LNCAP (cell line): ENCODE results near the gene FMR1.

Source experiments
- TF ChIP-seq, protein P1 (sequence below): fragments of 450-650 bp; IDR thresholded peaks from 2 replicates; pipeline ENCODE4 v1.5.1; 2017; ENCODE audit warnings: mild to moderate bottlenecking

The FMR1 gene

DNA sequence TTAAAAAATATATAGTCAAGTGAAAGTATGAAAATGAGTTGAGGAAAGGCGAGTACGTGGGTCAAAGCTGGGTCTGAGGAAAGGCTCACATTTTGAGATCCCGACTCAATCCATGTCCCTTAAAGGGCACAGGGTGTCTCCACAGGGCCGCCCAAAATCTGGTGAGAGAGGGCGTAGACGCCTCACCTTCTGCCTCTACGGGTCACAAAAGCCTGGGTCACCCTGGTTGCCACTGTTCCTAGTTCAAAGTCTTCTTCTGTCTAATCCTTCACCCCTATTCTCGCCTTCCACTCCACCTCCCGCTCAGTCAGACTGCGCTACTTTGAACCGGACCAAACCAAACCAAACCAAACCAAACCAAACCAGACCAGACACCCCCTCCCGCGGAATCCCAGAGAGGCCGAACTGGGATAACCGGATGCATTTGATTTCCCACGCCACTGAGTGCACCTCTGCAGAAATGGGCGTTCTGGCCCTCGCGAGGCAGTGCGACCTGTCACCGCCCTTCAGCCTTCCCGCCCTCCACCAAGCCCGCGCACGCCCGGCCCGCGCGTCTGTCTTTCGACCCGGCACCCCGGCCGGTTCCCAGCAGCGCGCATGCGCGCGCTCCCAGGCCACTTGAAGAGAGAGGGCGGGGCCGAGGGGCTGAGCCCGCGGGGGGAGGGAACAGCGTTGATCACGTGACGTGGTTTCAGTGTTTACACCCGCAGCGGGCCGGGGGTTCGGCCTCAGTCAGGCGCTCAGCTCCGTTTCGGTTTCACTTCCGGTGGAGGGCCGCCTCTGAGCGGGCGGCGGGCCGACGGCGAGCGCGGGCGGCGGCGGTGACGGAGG lies at the start of gene FMR1:
FMR1 (plus strand) TSS at position 728 of the 831 bp plus-strand sequence. CDS start 261 bp downstream, outside the sequence.
- TF ChIP-seq, protein P1, sequence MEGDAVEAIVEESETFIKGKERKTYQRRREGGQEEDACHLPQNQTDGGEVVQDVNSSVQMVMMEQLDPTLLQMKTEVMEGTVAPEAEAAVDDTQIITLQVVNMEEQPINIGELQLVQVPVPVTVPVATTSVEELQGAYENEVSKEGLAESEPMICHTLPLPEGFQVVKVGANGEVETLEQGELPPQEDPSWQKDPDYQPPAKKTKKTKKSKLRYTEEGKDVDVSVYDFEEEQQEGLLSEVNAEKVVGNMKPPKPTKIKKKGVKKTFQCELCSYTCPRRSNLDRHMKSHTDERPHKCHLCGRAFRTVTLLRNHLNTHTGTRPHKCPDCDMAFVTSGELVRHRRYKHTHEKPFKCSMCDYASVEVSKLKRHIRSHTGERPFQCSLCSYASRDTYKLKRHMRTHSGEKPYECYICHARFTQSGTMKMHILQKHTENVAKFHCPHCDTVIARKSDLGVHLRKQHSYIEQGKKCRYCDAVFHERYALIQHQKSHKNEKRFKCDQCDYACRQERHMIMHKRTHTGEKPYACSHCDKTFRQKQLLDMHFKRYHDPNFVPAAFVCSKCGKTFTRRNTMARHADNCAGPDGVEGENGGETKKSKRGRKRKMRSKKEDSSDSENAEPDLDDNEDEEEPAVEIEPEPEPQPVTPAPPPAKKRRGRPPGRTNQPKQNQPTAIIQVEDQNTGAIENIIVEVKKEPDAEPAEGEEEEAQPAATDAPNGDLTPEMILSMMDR: no peak

DNA sequence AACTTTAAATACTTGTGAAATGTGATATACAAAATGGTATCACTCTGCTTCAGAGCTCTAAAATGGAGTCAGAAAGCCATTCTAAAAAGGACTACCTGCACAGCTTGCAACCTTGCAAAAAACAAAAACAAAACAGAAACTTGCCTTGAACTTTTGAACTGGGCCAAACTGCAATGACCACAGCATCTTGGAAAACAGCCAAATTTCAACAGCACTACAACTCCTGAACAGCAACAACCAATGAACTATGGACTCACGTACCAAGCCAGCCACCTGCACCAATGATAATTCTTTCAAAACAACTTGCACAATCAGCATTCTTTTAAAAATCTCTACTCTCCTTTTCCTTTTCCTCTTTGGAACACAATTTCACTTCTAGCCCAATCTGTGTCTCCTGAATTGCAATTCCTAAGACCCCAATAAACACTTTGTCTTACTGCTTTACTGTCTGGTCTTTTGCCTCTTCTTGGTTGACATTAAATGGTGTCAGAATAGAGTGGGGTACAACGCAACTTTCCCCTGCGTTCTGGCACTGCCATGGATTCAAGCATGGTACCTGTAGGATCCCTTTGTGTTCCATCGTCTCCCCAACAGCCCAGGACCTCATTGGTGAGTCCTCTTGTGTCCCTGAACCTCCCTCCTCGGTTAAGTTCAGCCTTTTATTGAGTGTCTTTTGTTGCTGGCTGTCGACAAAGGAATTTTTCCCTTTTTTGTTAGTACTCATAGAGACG lies 35.7 kb upstream of the FMR1 start:
- TF ChIP-seq, protein P1: no peak

DNA sequence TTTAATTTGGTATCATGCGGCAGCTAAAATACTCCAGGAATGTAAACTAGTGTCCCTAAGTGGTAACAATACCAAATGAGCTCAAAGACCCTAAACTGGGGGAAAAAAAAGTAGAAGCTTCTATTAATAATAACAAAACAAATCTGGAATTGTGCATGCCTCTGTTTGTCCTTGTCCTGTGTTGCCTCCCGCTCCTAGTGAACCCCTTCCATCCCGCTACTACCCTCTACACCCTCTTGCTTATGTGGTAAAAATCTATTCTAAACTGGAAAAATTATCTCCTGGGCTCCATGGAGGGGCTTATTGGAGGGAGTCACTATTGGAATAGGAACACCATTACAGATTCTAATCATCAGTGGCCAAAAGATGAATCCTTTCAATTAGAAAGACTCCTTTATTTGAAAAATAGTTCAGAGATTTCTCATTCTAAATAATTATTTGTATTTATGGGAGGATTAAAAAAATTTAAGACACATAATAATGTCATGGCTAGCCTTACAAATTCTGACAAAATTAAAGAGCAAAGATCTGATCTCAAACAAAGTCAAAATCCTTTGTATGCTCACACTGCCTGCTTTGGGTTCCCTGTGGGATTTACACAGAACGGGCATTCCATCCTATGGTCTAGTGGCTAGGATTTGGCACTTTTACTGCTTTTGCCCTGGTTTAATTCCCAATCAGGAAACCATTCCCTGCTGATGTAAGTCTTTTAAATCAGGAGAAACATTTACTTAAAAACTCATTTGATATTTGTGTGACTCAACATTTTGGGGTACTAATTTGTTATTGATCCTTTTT lies 34.7 kb upstream of the FMR1 start:
- TF ChIP-seq, protein P1: no peak

DNA sequence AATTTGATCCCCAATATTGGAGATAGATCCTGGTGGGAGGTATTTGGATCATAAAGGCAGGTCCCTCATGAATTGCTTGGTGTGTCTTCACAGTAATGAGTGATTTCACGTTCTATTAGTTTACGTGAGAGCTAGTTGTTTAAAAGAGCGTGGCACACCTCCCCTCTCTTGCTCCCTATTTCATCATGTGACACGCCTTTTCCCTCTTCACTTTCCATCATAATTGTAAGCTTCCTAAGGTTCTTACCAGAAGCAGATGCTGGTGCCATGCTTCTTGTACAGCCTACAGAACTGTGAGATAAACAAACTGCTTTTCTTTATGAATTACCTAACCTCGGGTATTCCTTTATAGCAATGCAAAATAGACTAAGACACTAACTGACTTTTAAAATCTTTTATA lies 34.0 kb upstream of the FMR1 start:
- TF ChIP-seq, protein P1: no peak

DNA sequence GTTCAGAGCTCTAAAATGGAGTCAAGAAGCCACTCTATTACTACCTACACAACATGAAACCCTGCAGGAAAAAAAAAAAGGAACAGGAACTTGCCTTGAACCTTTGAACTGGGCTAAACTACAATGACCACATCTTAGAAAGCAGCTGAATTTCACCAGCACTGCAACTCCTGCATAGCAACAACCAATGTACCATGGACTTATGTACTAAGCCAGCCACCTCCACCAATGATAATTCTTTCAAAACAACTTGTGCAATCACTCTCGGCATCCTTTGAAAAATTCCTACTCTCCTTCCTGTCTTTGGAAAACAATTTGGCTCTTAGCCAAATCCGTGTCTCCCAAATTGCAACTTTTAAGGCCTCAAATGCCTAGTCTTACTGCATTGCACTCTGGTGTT lies 26.8 kb upstream of the FMR1 start:
- TF ChIP-seq, protein P1: no peak

DNA sequence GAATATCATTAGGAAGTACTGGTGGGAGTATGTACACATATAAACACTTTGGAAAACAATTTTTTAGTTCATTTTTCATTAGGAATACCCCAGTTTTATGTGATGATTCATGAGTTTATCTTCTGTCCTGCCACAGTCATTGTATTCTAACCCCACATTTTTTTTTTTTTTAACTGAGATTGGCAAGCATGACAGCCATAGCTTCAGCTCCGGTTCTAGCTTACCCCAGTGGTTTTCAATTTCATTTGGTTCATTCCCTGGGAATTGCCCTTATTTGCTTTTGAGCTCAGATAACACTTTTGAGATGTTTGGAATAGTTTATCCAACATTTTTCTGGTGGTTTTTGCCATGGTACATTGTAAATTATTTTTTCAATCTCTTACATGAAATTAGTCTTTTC lies 21.0 kb upstream of the FMR1 start:
- TF ChIP-seq, protein P1: no peak

DNA sequence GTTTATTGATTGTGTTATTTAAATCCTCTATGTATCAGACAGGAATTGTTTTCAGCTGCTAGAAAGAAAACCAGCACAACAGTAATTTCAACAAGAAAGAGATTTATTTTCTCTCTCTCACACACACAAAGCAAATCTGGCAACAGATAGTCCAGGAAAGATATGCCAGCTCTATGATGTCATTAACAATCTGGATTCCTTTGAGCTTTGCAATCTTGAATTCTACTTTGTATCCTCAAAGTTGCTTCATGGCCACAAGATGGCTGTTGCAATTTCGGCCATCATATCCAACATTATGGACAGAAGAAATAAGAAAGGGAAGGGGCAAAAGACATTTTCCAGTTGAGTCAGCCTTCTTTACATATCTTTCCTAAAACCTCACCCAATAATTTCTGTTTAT lies 19.8 kb upstream of the FMR1 start:
- TF ChIP-seq, protein P1: no peak
